Measurements from ENCODE around the gene ASB18.

DNA sequence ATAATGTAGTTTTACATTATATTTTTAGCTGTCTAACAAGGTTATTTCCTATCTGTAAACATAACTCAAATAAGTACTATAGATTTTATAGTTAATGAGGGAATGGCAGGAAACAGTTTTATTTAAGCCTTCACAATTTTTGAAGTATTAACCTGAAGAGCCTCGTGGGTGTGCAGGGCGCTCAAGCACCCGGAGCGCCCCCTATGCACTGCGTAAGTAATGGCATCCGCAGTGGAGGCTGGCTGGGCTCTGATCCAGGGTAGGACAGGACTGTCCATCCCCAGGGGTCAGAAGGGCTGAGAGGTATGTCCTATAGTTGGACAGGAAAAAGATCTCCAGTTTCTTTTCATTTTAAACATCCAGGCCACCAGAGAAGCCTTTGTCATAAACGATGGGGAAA is 87.8 kb downstream of the ASB18 start:
- TF ChIP-seq POLR2A (IDR thresholded peaks at IDR 0.05; ENCODE audit: low read depth, low read length): no peak
- TF ChIP-seq, protein P1, sequence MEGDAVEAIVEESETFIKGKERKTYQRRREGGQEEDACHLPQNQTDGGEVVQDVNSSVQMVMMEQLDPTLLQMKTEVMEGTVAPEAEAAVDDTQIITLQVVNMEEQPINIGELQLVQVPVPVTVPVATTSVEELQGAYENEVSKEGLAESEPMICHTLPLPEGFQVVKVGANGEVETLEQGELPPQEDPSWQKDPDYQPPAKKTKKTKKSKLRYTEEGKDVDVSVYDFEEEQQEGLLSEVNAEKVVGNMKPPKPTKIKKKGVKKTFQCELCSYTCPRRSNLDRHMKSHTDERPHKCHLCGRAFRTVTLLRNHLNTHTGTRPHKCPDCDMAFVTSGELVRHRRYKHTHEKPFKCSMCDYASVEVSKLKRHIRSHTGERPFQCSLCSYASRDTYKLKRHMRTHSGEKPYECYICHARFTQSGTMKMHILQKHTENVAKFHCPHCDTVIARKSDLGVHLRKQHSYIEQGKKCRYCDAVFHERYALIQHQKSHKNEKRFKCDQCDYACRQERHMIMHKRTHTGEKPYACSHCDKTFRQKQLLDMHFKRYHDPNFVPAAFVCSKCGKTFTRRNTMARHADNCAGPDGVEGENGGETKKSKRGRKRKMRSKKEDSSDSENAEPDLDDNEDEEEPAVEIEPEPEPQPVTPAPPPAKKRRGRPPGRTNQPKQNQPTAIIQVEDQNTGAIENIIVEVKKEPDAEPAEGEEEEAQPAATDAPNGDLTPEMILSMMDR (conservative IDR thresholded peaks at IDR 0.05; ENCODE audit: low read depth, low read length): peak; percentile 50
- no peak for TF ChIP-seq CHD1 (IDR thresholded peaks at IDR 0.05; ENCODE audit: low read depth, low read length)
